IMR-90 (cell line): Measurements from ENCODE around the gene OXNAD1. TPM values are rescaled to one million over a fixed set of nuclear protein-coding genes. Genes with fewer than 3 reads are reported as not detected.

Experiments
- ATAC-seq: fragments of 200-7000 bp; cut with Tn5 transposase; 2 replicates; pipeline ENCODE4 v1.9.1; 2020; ENCODE audit warnings: low read depth, mild to moderate bottlenecking, moderate library complexity
- BruUV-seq: library from RNA; stranded (reverse); fragments of 400-500 nt; replicated peaks from 2 replicates; lab custom pipeline; 2021; lab: Mats Ljungman, UMichigan
- CTCF ChIA-PET: fragments of 300-600 bp; formaldehyde crosslinking; extraction: SDS; loops from one replicate; lab custom pipeline; 2021; ENCODE audit warnings: antibody characterized with exemption; lab: Yijun Ruan, JAX
- POLR2A ChIA-PET: fragments of 300-600 bp; sonication (Branson Sonifier 250); formaldehyde crosslinking; loops from one replicate; lab custom pipeline; 2022; ENCODE audit warnings: antibody characterized with exemption; ENCODE audit not compliant: unreplicated experiment; lab: Charles Lee
- DNase-seq: peaks from one replicate; pipeline ENCODE4 v3.0.0; 2013
- H2AFZ ChIP-seq: replicated peaks from 2 replicates; pipeline ENCODE3; 2013; ENCODE audit warnings: low read length, mild to moderate bottlenecking; ENCODE audit not compliant: poor library complexity
- H2AK5ac ChIP-seq: 2 replicates; pipeline ENCODE4 v1.6.1; 2013; ENCODE audit warnings: low read depth, low read length, inconsistent platforms
- H2AK9ac ChIP-seq: replicated peaks from 2 replicates; pipeline ENCODE3; 2013; ENCODE audit warnings: mild to moderate bottlenecking, low read depth, low read length, moderate library complexity; ENCODE audit not compliant: poor library complexity
- H2BK120ac ChIP-seq: 2 replicates; pipeline ENCODE4 v1.6.1; 2013; ENCODE audit warnings: low read depth, low read length, inconsistent platforms
- H2BK15ac ChIP-seq: 3 replicates; pipeline ENCODE4 v1.6.1; 2013; ENCODE audit warnings: low read depth, low read length, inconsistent platforms
- H2BK20ac ChIP-seq: 2 replicates; pipeline ENCODE4 v1.6.1; 2013; ENCODE audit warnings: low read depth, mild to moderate bottlenecking, inconsistent platforms, low read length, moderate library complexity
- H2BK5ac ChIP-seq: 2 replicates; pipeline ENCODE4 v1.6.1; 2013; ENCODE audit warnings: mild to moderate bottlenecking, low read depth, low read length, inconsistent platforms; ENCODE audit not compliant: poor library complexity, severe bottlenecking
- H3K14ac ChIP-seq: replicated peaks from 2 replicates; pipeline ENCODE4 v1.6.1; 2013; ENCODE audit warnings: low read depth, low read length, inconsistent platforms
- H3K18ac ChIP-seq: 2 replicates; pipeline ENCODE4 v1.6.1; 2013; ENCODE audit warnings: low read depth, low read length, control low read depth
- H3K23ac ChIP-seq: 2 replicates; pipeline ENCODE4 v1.6.1; 2013; ENCODE audit warnings: low read depth, low read length, inconsistent platforms
- H3K27ac ChIP-seq: 2 replicates; pipeline ENCODE4 v1.5.1; 2013; ENCODE audit warnings: mild to moderate bottlenecking, control low read depth, low read length; ENCODE audit not compliant: insufficient read depth
- H3K27me3 ChIP-seq: 2 replicates; pipeline ENCODE4 v1.6.1; 2013; ENCODE audit warnings: low read length; ENCODE audit not compliant: control insufficient read depth, insufficient read depth
- H3K36me3 ChIP-seq: 2 replicates; pipeline ENCODE4 v1.6.1; 2013; ENCODE audit warnings: low read length, mixed read lengths; ENCODE audit not compliant: control insufficient read depth, insufficient read depth
- H3K4ac ChIP-seq: 2 replicates; pipeline ENCODE4 v1.6.1; 2013; ENCODE audit warnings: low read depth, low read length, inconsistent platforms
- H3K4me1 ChIP-seq: 2 replicates; pipeline ENCODE4 v1.6.1; 2013; ENCODE audit warnings: low read length, mixed read lengths; ENCODE audit not compliant: control insufficient read depth, insufficient read depth
- H3K4me2 ChIP-seq: 2 replicates; pipeline ENCODE4 v1.6.1; 2013; ENCODE audit warnings: low read depth, mild to moderate bottlenecking, control low read depth, low read length, moderate library complexity
- H3K4me3 ChIP-seq: 2 replicates; pipeline ENCODE4 v1.5.1; 2013; ENCODE audit warnings: low read depth, mild to moderate bottlenecking, control low read depth, low read length, moderate library complexity; ENCODE audit not compliant: insufficient read depth
- H3K56ac ChIP-seq: 2 replicates; pipeline ENCODE4 v1.6.1; 2013; ENCODE audit warnings: low read length, inconsistent platforms; ENCODE audit not compliant: insufficient read depth; ENCODE audit errors: extremely low read depth
- H3K79me1 ChIP-seq, 2 experiments: 2 replicates each; pipeline ENCODE4 v1.6.1; 2013; ENCODE audit warnings: low read length in 2 of 2, inconsistent platforms in 1 of 2, low read depth in 1 of 2
- H3K9ac ChIP-seq: 2 replicates; pipeline ENCODE4 v1.6.1; 2013; ENCODE audit warnings: low read depth, low read length, control low read depth
- H3K9me1 ChIP-seq: 2 replicates; pipeline ENCODE4 v1.6.1; 2013; ENCODE audit warnings: low read length, inconsistent platforms; ENCODE audit not compliant: insufficient read depth
- H3K9me3 ChIP-seq: 2 replicates; pipeline ENCODE4 v1.6.1; 2013; ENCODE audit warnings: low read length; ENCODE audit not compliant: control insufficient read depth, insufficient read depth
- H4K20me1 ChIP-seq: 2 replicates; pipeline ENCODE4 v1.6.1; 2013; ENCODE audit warnings: low read length, inconsistent platforms; ENCODE audit not compliant: insufficient read depth
- H4K5ac ChIP-seq: 2 replicates; pipeline ENCODE4 v1.6.1; 2013; ENCODE audit warnings: mild to moderate bottlenecking, low read depth, low read length, control low read depth
- H4K8ac ChIP-seq, 2 experiments: 2 replicates each; pipeline ENCODE4 v1.6.1; 2013; ENCODE audit warnings: low read depth in 2 of 2, low read length in 2 of 2, control low read depth in 1 of 2, inconsistent platforms in 1 of 2
- H4K91ac ChIP-seq: 2 replicates; pipeline ENCODE4 v1.6.1; 2013; ENCODE audit warnings: low read depth, low read length, inconsistent platforms; ENCODE audit not compliant: insufficient read depth
- BHLHE40 ChIP-seq: fragments of 150-350 bp; IDR thresholded peaks from 2 replicates; pipeline ENCODE4 v1.6.1; 2016; ENCODE audit warnings: mild to moderate bottlenecking, low read depth, low read length
- FOS ChIP-seq: fragments of 150-350 bp; IDR thresholded peaks from 2 replicates; pipeline ENCODE4 v1.6.1; 2016; ENCODE audit warnings: low read depth, low read length
- MAFK ChIP-seq: IDR thresholded peaks from 2 replicates; pipeline ENCODE4 v1.6.1; 2012; ENCODE audit warnings: low read depth, low read length, improper control_type of control experiment
- MAZ ChIP-seq: IDR thresholded peaks from 2 replicates; pipeline ENCODE4 v1.6.1; 2012; ENCODE audit warnings: low read depth, mild to moderate bottlenecking, low read length, improper control_type of control experiment, moderate library complexity, borderline replicate concordance
- RCOR1 ChIP-seq: IDR thresholded peaks from 2 replicates; pipeline ENCODE4 v1.6.1; 2012; ENCODE audit warnings: mild to moderate bottlenecking, low read length, improper control_type of control experiment; ENCODE audit not compliant: insufficient replicate concordance
- SMC3 ChIP-seq: fragments of 150-350 bp; IDR thresholded peaks from 2 replicates; pipeline ENCODE4 v1.6.1; 2016; ENCODE audit warnings: low read depth, mild to moderate bottlenecking, antibody characterized with exemption, low read length, moderate library complexity
- WGBS, 2 experiments: methylation state at CpG; one replicate each; pipeline versions ENCODE4 v1.1.5 to v1.1.7; 2013; ENCODE audit warnings: missing lambda C conversion rate in 2 of 2; ENCODE audit not compliant: insufficient read length in 1 of 2; ENCODE audit errors: extremely low coverage in 2 of 2; 5-methylcytosine and 5-hydroxymethylcytosine counted together
- dilution Hi-C: fragments of 300-500 bp; cut with HindIII; formaldehyde crosslinking; loops from one replicate; pipeline ENCODE4 v1.14.3; 2018; ENCODE audit warnings: low sequenced_read_pairs; ENCODE audit not compliant: unreplicated experiment
- in situ Hi-C: fragments of 300-500 bp; cut with MboI; formaldehyde crosslinking; loops from 3 replicates; pipeline ENCODE4 v1.14.3; 2019; ENCODE audit warnings: low sequenced_read_pairs, inconsistent platforms, mixed read lengths
- intact Hi-C: fragments of 100-400 bp; cut with micrococcal nuclease; formaldehyde crosslinking; loops from 2 replicates; pipeline ENCODE4 v1.10.0; 2022
- polyA plus RNA-seq, 3 experiments: library from polyadenylated mRNA; depleted of rRNA; stranded (reverse); fragments of >200 nt; gene quantifications; 2 replicates each; pipeline ENCODE4 v1.2.3, GENCODE V29; 2012; ENCODE audit warnings: low replicate concordance in 1 of 3
- total RNA-seq: library from RNA; depleted of rRNA; stranded (reverse); fragments of >200 nt; gene quantifications from 2 replicates; pipeline ENCODE4 v1.2.3, GENCODE V29; 2012

OXNAD1 gene
- total and polyA plus RNA-seq, 2 of the 4 experiments (the other 2 are of a cell fraction): 6.2 to 11.3 TPM

DNA sequence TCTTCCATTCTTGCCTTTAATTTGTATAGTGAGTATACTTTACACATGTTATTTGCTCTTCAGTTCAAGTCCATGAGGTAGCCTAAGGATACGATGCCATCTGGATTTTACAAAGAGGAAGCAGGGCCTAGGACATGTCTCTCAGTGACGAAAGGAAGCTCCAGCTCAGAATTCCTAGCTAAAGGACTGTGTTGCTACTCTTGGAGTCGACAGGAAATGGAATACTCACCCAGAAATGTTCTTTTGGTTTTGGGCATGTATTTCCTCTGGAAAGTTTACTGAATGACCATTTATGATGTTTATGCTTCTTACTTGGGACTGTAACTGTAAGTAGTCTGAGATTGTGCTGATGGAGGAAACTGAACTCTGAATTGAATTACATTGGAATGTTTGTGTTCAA lies 12.5 kb downstream of the OXNAD1 start (continued):
- no peak for TF ChIP-seq FOS

DNA sequence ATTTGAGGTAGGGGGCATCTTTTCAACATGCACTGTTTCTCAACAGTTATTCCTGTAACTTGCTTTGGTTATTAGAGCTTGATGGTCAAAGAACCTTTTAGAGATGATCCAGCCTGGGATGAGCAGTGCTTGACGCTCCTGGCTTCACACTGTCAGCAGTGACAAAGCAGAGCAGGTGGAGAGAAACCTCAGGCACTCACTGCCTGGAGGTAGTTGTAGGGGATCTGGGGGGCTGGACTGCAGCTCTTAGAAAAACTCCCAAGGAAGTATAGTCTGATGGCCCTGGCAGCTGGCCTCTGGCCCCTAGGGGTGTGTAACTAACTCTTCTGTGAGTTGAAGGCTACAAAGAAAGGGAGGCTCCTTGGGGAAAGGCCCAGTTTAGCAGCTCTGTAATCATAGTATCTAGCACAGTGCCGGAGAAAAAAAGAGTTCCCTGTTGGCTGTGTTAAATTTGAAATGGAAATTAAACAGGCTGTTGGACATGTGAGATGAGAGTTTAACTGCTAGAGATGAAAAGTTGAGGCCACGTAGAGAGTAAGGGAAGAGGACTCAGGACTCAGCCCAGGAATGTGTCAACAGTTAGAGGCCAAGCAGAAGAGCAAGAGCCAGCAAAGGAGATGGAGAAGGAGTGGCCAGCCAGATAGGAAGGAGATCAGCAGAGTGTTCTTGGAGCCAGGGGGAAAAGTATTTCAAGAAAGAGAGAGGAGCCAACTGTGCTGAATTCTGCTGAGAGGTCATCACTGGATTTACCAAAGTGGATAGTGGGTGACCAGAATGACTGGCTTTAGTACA lies 14.2 kb downstream of the OXNAD1 start:
- no peak overlapping the region for H3K23ac ChIP-seq
- H4K91ac ChIP-seq: no peak overlapping the region
- no peak overlapping the region for H3K4ac ChIP-seq
- H4K8ac ChIP-seq: no peak overlapping the region
- dilution Hi-C loops (loop anchor here (25.0 kb wide), 1 partner anchor 258 kb away; no protein-coding TSS in a partner anchor), intact Hi-C loops (loop anchor here (10.0 kb wide), 1 partner anchor 956 kb away; no protein-coding TSS in a partner anchor), in situ Hi-C loops (loop anchor here (25.0 kb wide), 3 partner anchors 608 to 958 kb away; partner anchors contain the start of gene PLCL2)
- no TSS peak for BruUV-seq
- no peak overlapping the region for H3K14ac ChIP-seq
- peaks cover 2% of the 10 kb centered on the region; the same call in 1 of the 2 replicates for H3K36me3 ChIP-seq
- TF ChIP-seq RCOR1 (no peak), BHLHE40 (no peak), MAFK (no peak), MAZ (no peak), SMC3 (no peak)
- no peak overlapping the region for H3K56ac ChIP-seq
- no peaks in the 10 kb centered on the region for H3K27me3 ChIP-seq
- H2AK5ac ChIP-seq: no peak overlapping the region
- H2AFZ ChIP-seq: no peak overlapping the region
- peaks cover 5% of the 10 kb centered on the region; the same call in 1 of the 2 replicates for H3K9me1 ChIP-seq
- peaks cover 4% of the 10 kb centered on the region; the same call in 1 of the 2 replicates for H3K4me1 ChIP-seq
- no peak overlapping the region for H2AK9ac ChIP-seq
- H3K4me3 ChIP-seq: no peak overlapping the region
- no peak overlapping the region for H4K5ac ChIP-seq
- DNase-seq (no peak), ATAC-seq (no peak)
- no peak overlapping the region for H3K4me2 ChIP-seq
- H3K79me1 ChIP-seq: peaks cover 0 to 5% of the 10 kb centered on the region in 2 experiments; a peak in 1 of 4 replicates
- no peaks in the 10 kb centered on the region for H4K20me1 ChIP-seq
- no peak overlapping the region for H2BK5ac ChIP-seq
- WGBS, 2 experiments: 79% methylated on average over 2 of the region's 3 CpGs; no CpG with 5 or more reads in 1 of the 2 experiments
- no peak overlapping the region for H2BK120ac ChIP-seq
- H2BK15ac ChIP-seq: no peak overlapping the region
- H3K18ac ChIP-seq: no peak overlapping the region
- no peaks in the 10 kb centered on the region for H3K9me3 ChIP-seq
- no peak overlapping the region for H3K27ac ChIP-seq
- H3K9ac ChIP-seq: no peak overlapping the region
- ChIA-PET POLR2A (no interaction called here), CTCF (interaction anchor here (1.1 to 2.0 kb wide), 2 partner anchors 10 to 11 kb away, joined by 5 read pairs; no protein-coding TSS in a partner anchor)
- no peak overlapping the region for H2BK20ac ChIP-seq
